Epithelial cell of esophagus (primary cell): ENCODE measurements around the gene RPS21.

Source experiments
- DNase-seq: peaks from one replicate; pipeline ENCODE4 v3.0.0; 2010; ENCODE audit warnings: low read depth
- H3K4me3 ChIP-seq: 2 replicates; pipeline ENCODE4 v1.5.1; 2011; ENCODE audit warnings: mild to moderate bottlenecking, low read length, control low read depth
- CTCF ChIP-seq: IDR thresholded peaks from 2 replicates; pipeline ENCODE4 v1.5.1; 2011; ENCODE audit warnings: low read depth, mild to moderate bottlenecking, low read length, control low read depth, inconsistent platforms; ENCODE audit not compliant: insufficient read depth; ENCODE audit errors: missing control alignments

RPS21 gene

GRCh38 chr20:62394248-62395245, 7.6 kb downstream of the RPS21 start:
- H3K4me3 ChIP-seq: no peak overlapping the region
- DNase-seq: no peak
- TF ChIP-seq CTCF: no peak

- no peak for TF ChIP-seq CTCF
- no peak overlapping the region for H3K4me3 ChIP-seq
- DNase-seq: no peak
Measured at GRCh38 chr20:62395311-62396242, 8.7 kb downstream of the RPS21 start.

- TF ChIP-seq CTCF: no peak
- no peak for DNase-seq
- no peak overlapping the region for H3K4me3 ChIP-seq
Measured at GRCh38 chr20:62396367-62397239, 9.7 kb downstream of the RPS21 start.

- DNase-seq: no peak
- no peak for TF ChIP-seq CTCF
- no peak overlapping the region for H3K4me3 ChIP-seq
Measured at GRCh38 chr20:62398120-62398821, 11.4 kb downstream of the RPS21 start.

- TF ChIP-seq CTCF: no peak
- no peak overlapping the region for H3K4me3 ChIP-seq
- DNase-seq: no peak
Measured at GRCh38 chr20:62400021-62400420, 13.1 kb downstream of the RPS21 start.

- DNase-seq: no peak
- no peak for TF ChIP-seq CTCF
- H3K4me3 ChIP-seq: no peak overlapping the region
Measured at GRCh38 chr20:62400541-62400940, 13.6 kb downstream of the RPS21 start.
